DOHH2 (cell line): ENCODE measurements around the gene EPHA3.

Experiments
- H3F3A ChIP-seq: fragments of 200-600 bp; sonication (generic), shearing (Covaris generic); 2 replicates; pipeline ENCODE4 v1.6.0; 2016; ENCODE audit warnings: antibody characterized with exemption, mild to moderate bottlenecking; ENCODE audit not compliant: control insufficient read depth, insufficient read depth
- H3K27ac ChIP-seq: fragments of 200-600 bp; sonication (generic); 2 replicates; pipeline ENCODE4 v1.5.1; 2014; ENCODE audit warnings: low read depth, mild to moderate bottlenecking, low read length, moderate library complexity
- H3K27me3 ChIP-seq: fragments of 200-600 bp; sonication (generic); 2 replicates; pipeline ENCODE4 v1.6.1; 2014; ENCODE audit warnings: mild to moderate bottlenecking, low read length, mixed read lengths; ENCODE audit not compliant: control insufficient read depth
- H3K36me3 ChIP-seq: fragments of 200-600 bp; sonication (generic); 2 replicates; pipeline ENCODE4 v1.6.1; 2014; ENCODE audit warnings: mild to moderate bottlenecking, low read length, moderate library complexity, mixed read lengths; ENCODE audit not compliant: control insufficient read depth
- H3K4me1 ChIP-seq: fragments of 200-600 bp; sonication (generic); 2 replicates; pipeline ENCODE4 v1.6.1; 2014; ENCODE audit warnings: mild to moderate bottlenecking, low read length, mixed read lengths; ENCODE audit not compliant: control insufficient read depth
- H3K4me2 ChIP-seq: fragments of 200-600 bp; sonication (generic); 2 replicates; pipeline ENCODE4 v1.6.0; 2014; ENCODE audit warnings: mild to moderate bottlenecking, low read length, moderate library complexity
- H3K4me3 ChIP-seq: fragments of 200-600 bp; sonication (generic); 2 replicates; pipeline ENCODE4 v1.5.1; 2014; ENCODE audit warnings: mild to moderate bottlenecking, low read length, mixed read lengths
- H3K79me2 ChIP-seq: fragments of 200-600 bp; sonication (generic); 2 replicates; pipeline ENCODE4 v1.6.1; 2014; ENCODE audit warnings: mild to moderate bottlenecking, low read length, mixed read lengths; ENCODE audit not compliant: control insufficient read depth
- H3K9me2 ChIP-seq: fragments of 200-600 bp; sonication (generic); replicated peaks from 2 replicates; pipeline ENCODE4 v1.6.1; 2014; ENCODE audit warnings: mild to moderate bottlenecking, low read length, mixed read lengths; ENCODE audit not compliant: control insufficient read depth
- H3K9me3 ChIP-seq: fragments of 200-600 bp; sonication (generic); 2 replicates; pipeline ENCODE4 v1.6.1; 2014; ENCODE audit warnings: antibody characterized with exemption, low read length, mixed read lengths; ENCODE audit not compliant: control insufficient read depth, insufficient read depth
- H4K20me1 ChIP-seq: fragments of 200-600 bp; sonication (generic); 2 replicates; pipeline ENCODE4 v1.6.0; 2014; ENCODE audit warnings: low read depth, mild to moderate bottlenecking, antibody characterized with exemption, low read length, moderate library complexity; ENCODE audit not compliant: control insufficient read depth, insufficient read depth
- CTCF ChIP-seq: fragments of 200-600 bp; sonication (generic); IDR thresholded peaks from one replicate; pipeline ENCODE4 v1.5.1; 2014; ENCODE audit warnings: antibody characterized with exemption, mild to moderate bottlenecking, low read depth, low read length; ENCODE audit not compliant: poor library complexity, severe bottlenecking
- EZH2phosphoT487 ChIP-seq: fragments of 200-600 bp; sonication (generic); IDR thresholded peaks from 2 replicates; pipeline ENCODE4 v1.6.1; 2017; ENCODE audit warnings: borderline replicate concordance, mild to moderate bottlenecking, antibody characterized with exemption, low read length, moderate library complexity, mixed read lengths

The EPHA3 gene

GRCh38 chr3:89107461-89108290 is at the start of gene EPHA3:
Gene EPHA3, plus strand, starts transcription at chr3:89107621. Its CDS starts 128 bp downstream, at chr3:89107749.
- Histone ChIP-seq H3K9me3 (no peaks in the 10 kb centered on the region), H3K79me2 (no peaks in the 10 kb centered on the region), H3K27me3 (peaks cover 8% of the 10 kb centered on the region), H3K27ac (no peak within 1 kb of the TSS), H3K4me3 (peak within 1 kb of the TSS; percentile 56), H3K4me2 (peak within 1 kb of the TSS; percentile 71), H3F3A (no peaks in the 10 kb centered on the region), H4K20me1 (no peaks in the 10 kb centered on the region), H3K9me2 (no peaks in the 10 kb centered on the region), H3K36me3 (no peaks in the 10 kb centered on the region), H3K4me1 (peaks cover 8% of the 10 kb centered on the region)
- TF ChIP-seq EZH2phosphoT487: no peak
- TF ChIP-seq CTCF: no peak

- no peaks in the 10 kb centered on the region for H3K9me3 ChIP-seq
- no peaks in the 10 kb centered on the region for H3K27me3 ChIP-seq
- H4K20me1 ChIP-seq: no peaks in the 10 kb centered on the region
- H3K9me2 ChIP-seq: no peaks in the 10 kb centered on the region
- H3K4me3 ChIP-seq: no peak overlapping the region
- no peaks in the 10 kb centered on the region for H3K36me3 ChIP-seq
- H3K27ac ChIP-seq: no peak overlapping the region
- TF ChIP-seq EZH2phosphoT487 (no peak), CTCF (no peak)
- no peaks in the 10 kb centered on the region for H3K4me1 ChIP-seq
- no peaks in the 10 kb centered on the region for H3F3A ChIP-seq
- no peak overlapping the region for H3K4me2 ChIP-seq
- no peaks in the 10 kb centered on the region for H3K79me2 ChIP-seq
Observed at GRCh38 chr3:89058371-89058770, 49.0 kb upstream of the EPHA3 start.

- Histone ChIP-seq H3K36me3 (no peaks in the 10 kb centered on the region), H3K9me3 (no peaks in the 10 kb centered on the region), H3K27ac (no peak overlapping the region), H3K4me2 (no peak overlapping the region), H3K79me2 (no peaks in the 10 kb centered on the region), H3K4me3 (no peak overlapping the region), H3K27me3 (no peaks in the 10 kb centered on the region), H3F3A (no peaks in the 10 kb centered on the region), H4K20me1 (no peaks in the 10 kb centered on the region), H3K4me1 (no peaks in the 10 kb centered on the region), H3K9me2 (no peaks in the 10 kb centered on the region)
- no peak for TF ChIP-seq EZH2phosphoT487
Observed at GRCh38 chr3:89059211-89059925, 48.1 kb upstream of the EPHA3 start.

DNA sequence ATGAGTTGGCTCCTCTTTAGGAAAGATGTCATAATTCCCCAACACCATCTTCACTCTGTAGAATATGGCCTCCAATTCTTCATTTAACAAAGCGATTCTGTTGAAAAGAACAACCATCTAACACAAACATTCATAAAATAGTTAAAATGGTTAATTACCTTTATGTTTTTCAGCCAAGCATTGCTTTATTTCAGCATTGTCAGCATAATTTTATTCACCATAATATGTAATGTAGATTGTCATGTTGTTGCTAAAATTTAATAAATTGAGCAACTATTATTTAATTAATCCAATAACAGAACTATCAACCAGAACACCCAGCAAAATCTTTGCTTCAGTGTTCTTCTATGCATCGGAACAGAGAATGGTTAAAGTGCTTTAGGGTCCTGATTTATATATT is 46.2 kb upstream of the EPHA3 start:
- Histone ChIP-seq H3K79me2 (no peaks in the 10 kb centered on the region), H4K20me1 (no peaks in the 10 kb centered on the region), H3K27me3 (no peaks in the 10 kb centered on the region), H3K36me3 (no peaks in the 10 kb centered on the region), H3K27ac (no peak overlapping the region), H3K9me2 (no peaks in the 10 kb centered on the region), H3K4me2 (no peak overlapping the region), H3F3A (no peaks in the 10 kb centered on the region), H3K9me3 (no peaks in the 10 kb centered on the region), H3K4me1 (no peaks in the 10 kb centered on the region), H3K4me3 (no peak overlapping the region)
- no peak for TF ChIP-seq CTCF
- no peak for TF ChIP-seq EZH2phosphoT487
